GM10847 (cell line): Measurements from ENCODE around the gene GNAS.

Experiments used
- POLR2A ChIP-seq: IDR thresholded peaks from 2 replicates; pipeline ENCODE4 v1.6.1; 2011; ENCODE audit not compliant: insufficient read length; ENCODE audit errors: extremely low read depth

The GNAS gene

DNA sequence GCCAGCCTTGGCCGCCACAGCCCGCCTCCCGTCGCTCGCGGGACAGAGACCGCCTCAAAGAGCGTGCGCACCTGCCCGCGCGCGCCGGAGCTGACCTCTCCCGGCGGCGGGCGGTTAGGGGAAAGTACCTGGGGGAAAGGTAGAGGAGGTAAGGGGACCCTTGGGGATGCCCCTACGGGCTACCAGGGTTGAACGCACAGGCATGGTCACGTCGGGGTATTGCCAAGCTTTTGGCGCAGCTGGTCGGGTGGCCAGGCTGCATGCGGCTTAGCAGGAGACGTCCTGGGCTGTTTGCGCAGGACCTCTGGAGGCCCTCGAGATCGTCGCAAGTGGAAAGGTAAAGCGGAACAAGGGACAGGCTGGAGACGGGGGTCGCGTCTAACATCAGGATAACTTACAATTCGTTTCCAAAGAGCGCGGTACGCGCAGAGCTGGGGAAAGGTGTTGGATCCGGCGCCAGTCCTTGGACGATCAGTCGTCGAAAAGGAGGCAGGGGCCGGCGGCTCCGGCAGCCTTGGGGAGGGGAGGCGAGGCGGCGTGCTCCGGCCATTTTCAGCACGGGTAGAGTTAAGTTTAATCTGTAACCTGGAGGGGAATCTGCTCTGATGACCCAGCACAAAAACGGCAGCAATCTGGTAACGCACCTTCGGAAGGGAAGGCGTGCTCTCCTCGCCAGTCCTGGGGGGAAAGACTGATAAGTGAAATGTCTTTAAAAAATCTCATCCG is 10.8 kb upstream of the GNAS start:
- no peak for TF ChIP-seq POLR2A

DNA sequence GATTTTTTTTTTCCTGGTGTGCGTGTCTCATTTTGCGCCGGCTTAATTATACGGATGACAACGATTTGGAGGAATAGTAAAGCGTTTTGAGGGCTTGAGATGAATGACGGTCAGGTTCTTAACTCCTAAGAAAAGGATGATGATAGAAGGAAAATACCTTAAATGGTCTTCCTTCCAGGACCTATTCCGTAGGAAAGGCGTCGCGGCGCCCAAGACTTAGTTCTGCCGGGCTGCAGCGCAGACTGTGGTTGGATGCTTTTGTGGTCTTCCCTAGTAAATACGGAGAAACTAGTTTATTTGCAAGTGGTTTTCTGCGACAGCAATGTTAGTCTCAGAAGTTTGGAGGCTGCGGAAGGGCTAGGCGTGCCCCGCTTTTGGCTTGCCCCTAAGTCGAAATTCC is 10.2 kb upstream of the GNAS start:
- no peak for TF ChIP-seq POLR2A

DNA sequence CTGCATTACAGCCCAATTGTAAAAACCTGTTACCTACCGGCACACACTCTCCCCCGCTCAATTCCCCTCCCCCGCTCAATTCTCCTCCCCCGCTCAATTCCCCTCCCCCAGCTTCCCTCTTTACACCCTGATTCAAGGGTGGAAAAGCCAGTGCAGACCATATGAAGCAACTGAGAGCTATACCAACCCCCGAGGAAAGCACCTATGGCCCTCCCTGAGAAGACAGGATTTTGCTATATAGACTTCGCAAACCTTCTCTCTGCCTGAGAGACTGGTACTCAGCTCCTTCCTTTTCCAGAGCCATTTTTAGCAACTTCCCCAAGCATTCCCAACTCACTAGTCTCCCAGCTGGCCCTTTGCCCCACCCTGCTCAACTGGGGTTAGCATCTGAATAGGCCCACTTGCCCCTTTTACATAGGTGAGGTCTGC is 9.4 kb upstream of the GNAS start:
- no peak for TF ChIP-seq POLR2A

- no peak for TF ChIP-seq POLR2A
Measured at GRCh38 chr20:58845706-58846105, 6.8 kb upstream of the GNAS start.

DNA sequence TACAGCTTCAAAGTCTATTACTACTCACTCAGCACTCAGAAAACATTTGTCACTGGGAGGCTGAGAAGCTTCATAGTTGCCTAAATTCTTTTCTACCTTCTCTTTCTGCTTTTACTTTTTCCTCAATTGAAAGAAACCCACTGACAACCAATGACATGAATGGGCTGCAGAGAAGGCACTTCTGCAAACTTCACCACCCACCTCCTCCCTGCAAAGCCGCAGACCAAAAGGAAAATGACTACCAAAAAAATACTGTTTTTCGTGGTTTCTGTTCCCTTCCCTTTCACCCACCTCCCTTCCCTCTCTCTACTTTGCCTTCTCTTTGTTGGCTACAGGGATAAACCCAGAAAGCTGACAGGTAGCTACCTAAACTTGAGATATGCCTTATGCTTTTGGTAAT is 5.1 kb upstream of the GNAS start:
- no peak for TF ChIP-seq POLR2A

DNA sequence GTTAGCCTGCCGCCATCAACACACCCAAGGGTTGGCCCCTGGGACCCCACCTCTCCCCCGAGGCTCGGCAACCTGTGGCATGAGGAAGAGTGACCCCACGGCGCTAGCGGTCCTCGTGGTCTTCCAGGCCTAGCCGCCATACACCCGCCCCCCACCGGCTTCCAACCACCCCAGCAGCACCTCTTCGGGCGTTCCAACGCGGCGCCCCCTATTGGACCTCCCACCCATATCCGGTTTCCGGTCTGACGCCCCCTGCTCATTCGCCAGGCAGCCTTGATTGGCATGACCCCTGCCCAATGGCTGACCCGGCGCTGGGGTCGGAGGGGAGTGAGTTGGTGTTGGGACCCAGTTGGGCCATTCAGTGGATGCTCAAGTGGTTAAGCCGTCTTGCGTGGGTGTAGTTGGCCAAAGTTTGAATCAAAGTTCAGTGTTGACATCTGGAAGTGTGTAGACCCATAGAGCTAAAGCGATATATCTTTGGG is 1.8 kb upstream of the GNAS start, which contains the start of gene GNAS-AS1:
TSS of gene GNAS-AS1 (minus strand) at position 210 of the 482 bp plus-strand sequence.
- peak; percentile 39 for TF ChIP-seq POLR2A

DNA sequence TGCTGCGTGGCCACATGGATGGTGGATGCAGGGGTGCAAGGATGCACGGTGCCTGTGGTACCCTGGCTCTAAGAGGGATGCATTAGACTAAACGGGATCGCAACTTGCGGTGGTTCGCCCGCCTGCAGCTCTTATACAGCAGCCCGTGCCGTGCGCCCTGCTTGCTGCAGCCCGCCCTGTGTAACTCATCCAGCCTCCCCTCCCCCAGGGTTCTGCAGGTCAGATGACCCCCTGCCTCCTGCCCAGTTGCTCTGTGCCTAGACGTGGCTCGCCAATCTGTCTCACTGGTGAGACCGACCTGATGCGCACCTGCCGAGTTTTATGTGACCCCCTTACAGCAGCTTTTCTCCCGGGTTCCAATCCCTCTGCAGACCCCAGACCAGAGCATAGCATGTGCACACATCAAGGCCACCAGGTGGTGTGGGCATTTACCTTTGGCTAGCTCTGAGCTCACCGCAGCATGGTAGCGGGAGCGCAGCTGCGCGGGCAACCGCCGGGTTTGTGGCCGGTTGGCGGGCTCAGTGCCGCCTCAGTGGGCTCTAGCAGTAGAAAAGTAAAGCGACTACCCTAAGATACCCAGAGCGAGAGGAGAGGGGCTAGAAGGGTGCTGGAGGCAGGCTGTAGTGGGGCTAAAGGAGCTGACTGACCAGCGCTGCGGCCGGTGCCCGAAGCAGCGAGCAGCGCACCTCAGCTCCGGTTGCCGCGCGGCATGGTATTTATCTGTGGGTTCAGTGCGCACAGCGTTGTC is 1.1 kb upstream of the GNAS start:
- no peak for TF ChIP-seq POLR2A

DNA sequence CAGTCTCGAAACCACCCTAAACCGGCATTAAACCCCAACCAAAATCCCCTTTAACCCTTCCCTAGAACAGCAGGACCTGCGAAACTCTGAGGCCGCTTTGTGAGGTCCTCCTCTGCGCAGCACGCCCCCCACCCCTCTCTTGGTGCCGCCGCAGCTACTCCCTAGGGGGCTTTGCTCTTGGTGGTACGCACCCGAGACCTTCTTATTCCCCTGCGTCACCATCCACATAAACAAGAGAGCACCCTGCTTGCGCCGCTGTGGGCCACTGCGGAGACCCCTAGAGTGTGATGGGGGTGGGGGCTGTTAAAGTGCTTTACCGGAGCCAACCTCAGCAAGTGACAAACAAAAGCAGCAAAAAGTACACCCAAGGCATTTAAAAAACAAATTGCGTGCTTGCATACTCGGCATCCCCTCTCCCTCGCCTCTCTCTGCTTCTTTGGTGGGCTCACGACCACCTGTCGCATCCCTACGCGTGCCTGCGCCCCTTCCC is 502 bp upstream of the GNAS start:
- no peak for TF ChIP-seq POLR2A

DNA sequence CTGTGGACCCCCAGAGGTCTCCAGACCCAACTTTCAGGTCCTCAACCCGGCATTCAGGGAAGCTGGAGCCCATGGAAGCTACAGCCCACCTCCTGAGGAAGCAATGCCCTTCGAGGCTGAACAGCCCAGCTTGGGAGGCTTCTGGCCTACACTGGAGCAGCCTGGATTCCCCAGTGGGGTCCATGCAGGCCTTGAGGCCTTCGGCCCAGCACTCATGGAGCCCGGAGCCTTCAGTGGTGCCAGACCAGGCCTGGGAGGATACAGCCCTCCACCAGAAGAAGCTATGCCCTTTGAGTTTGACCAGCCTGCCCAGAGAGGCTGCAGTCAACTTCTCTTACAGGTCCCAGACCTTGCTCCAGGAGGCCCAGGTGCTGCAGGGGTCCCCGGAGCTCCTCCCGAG is 950 bp downstream of the GNAS start:
- TF ChIP-seq POLR2A: no peak

GRCh38 chr20:58853976-58854637 is 1.6 kb downstream of the GNAS start:
- no peak for TF ChIP-seq POLR2A

DNA sequence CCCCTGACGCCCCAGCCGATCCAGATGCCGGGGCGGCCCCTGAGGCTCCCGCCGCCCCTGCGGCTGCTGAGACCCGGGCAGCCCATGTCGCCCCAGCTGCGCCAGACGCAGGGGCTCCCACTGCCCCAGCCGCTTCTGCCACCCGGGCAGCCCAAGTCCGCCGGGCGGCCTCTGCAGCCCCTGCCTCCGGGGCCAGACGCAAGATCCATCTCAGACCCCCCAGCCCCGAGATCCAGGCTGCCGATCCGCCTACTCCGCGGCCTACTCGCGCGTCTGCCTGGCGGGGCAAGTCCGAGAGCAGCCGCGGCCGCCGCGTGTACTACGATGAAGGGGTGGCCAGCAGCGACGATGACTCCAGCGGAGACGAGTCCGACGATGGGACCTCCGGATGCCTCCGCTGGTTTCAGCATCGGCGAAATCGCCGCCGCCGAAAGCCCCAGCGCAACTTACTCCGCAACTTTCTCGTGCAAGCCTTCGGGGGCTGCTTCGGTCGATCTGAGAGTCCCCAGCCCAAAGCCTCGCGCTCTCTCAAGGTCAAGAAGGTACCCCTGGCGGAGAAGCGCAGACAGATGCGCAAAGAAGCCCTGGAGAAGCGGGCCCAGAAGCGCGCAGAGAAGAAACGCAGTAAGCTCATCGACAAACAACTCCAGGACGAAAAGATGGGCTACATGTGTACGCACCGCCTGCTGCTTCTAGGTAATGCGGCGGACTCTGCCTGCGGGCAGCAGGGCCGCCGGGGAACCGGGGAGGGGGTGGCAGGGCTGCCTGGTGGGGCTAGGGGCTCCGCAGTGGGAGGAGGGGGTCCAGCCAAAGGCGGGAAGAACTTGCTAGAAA is 2.3 kb downstream of the GNAS start:
- TF ChIP-seq POLR2A: no peak

DNA sequence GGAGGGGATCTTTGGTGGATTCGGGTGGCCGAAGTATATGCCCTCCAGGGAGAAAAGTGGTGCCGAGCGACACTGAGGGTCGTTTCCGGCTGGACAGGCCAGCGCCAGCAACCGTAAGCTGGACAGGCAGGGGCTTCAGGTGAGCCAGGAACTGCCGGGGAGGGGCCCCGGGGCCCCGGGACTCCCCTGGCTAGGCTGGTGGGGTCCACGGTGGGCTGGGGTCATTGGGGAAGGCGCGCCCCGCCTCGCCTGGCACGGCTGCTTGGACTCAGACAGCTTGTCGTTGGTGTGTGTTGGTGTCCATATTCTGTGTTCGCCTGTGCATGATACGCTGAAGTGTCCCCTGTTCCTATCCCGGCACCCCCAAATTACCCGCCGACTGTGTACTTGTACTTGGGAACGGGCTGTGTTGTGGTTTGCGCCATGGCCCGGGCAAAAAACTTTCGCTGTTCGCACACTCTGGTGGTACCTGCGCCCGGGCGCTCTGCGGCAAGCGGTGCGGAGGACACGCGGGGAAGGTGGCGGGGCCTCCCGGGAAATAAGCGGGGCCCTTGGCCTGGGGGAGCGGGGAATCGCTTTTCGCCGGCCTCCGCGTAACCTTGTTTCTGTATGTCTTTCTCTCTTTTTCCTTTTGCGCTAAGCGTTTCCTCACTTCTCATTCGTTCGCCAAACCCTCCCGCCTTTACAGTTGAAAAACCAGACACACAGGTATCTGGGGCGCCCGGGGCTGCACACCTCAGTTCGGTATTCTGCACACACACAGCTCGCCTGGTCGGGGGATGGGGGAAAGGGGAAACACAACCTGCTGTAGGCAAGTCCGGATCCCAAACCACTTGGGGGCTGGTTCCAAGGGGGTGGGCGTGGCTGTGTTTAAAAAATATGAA is 3.2 kb downstream of the GNAS start:
- no peak for TF ChIP-seq POLR2A

GRCh38 chr20:58863044-58863790 is 10.7 kb downstream of the GNAS start:
- no peak for TF ChIP-seq POLR2A

GRCh38 chr20:58864346-58864745 is 11.8 kb downstream of the GNAS start:
- TF ChIP-seq POLR2A: no peak

DNA sequence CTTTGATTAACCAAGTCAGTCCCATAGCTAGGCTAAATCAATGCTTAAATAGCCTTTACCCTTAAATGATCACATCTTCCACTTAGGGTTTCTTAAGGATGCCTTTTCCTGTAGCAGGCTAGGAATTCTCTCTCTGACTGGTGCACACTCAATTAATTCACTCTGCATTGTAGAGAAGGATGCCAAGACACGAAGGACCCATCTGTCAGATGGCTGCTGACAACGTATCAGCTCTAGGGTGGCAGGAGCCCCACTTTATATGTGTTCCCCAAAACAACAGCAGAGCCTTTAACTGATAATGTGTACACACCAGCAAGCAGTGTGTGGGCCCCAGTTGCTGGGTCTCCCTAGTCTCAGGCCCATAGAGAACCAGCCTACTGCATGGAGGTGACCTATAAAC is 13.3 kb downstream of the GNAS start:
- no peak for TF ChIP-seq POLR2A
